ENCODE measurements around the gene NET1. TPM values are rescaled to one million over a fixed set of nuclear protein-coding genes. Genes with fewer than 3 reads are reported as not detected.

Gene NET1
- total RNA-seq, 1 experiment from 2014 or later, result 33.6 TPM

DNA sequence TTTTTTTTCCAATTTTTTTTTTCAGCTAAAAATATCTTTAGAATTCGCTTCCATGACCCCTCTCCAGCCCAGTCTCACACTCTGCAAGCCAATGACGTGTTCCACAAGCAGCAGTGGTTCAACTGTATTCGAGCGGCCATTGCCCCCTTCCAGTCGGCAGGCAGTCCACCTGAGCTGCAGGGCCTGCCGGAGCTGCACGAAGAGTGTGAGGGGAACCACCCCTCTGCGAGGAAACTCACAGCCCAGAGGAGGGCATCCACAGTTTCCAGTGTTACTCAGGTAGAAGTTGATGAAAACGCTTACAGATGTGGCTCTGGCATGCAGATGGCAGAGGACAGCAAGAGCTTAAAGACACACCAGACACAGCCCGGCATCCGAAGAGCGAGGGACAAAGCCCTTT, 44.2 kb downstream of the NET1 start:
- DNase-seq (ENCODE audit: low read depth), result no peak
- in situ Hi-C loops (cut with HindIII; ENCODE audit: low pct_unique_long_range_greater_than_20kb, low sequenced_read_pairs), result no loop called here

GRCh38 chr10:5457741-5458140, 45.4 kb downstream of the NET1 start:
- no peak for DNase-seq (ENCODE audit: low read depth)
- in situ Hi-C loops (cut with HindIII; ENCODE audit: low pct_unique_long_range_greater_than_20kb, low sequenced_read_pairs), result no loop called here

- no peak for DNase-seq (ENCODE audit: low read depth)
- in situ Hi-C loops (cut with HindIII; ENCODE audit: low pct_unique_long_range_greater_than_20kb, low sequenced_read_pairs), result no loop called here
Observed at GRCh38 chr10:5458425-5458824, 46.1 kb downstream of the NET1 start.

DNA sequence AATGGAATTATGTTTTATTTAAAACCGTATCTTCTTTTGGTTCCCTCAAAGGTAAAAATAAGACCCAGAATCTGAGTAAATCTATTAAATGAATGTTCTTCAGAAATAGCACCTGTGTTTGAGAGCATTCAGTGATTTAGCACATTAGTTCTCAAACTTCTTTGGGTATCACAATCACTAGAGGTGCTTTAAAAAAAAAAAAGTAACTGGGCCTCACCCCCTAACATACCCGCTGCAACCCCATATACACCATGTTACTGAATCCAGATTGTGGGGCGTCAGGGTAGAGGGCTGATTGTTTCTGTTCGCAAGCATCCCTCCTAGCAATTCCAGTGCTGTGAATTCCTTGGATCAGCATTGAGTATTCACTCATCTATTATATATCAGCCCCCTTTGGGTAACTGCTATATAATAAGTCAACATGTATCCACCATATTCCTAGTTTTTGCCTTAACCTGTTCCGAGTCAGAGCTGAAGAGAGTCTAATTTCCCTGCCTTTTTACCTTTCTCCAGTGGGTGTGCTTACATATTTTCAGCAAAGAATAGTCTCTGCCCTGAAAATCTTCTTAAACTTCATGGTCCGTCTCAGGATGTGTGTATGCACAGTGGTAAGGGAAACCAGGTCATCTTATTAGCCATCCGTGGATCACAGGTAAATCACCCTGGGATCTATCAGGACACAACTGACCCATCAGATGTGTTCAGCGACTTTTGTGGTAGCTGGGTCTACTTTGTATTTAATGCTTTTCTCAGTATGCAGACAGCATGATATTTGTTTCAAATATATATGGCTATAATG, 46.8 kb downstream of the NET1 start:
- no peak for DNase-seq (ENCODE audit: low read depth)
- in situ Hi-C loops (cut with HindIII; ENCODE audit: low pct_unique_long_range_greater_than_20kb, low sequenced_read_pairs), result no loop called here

DNA sequence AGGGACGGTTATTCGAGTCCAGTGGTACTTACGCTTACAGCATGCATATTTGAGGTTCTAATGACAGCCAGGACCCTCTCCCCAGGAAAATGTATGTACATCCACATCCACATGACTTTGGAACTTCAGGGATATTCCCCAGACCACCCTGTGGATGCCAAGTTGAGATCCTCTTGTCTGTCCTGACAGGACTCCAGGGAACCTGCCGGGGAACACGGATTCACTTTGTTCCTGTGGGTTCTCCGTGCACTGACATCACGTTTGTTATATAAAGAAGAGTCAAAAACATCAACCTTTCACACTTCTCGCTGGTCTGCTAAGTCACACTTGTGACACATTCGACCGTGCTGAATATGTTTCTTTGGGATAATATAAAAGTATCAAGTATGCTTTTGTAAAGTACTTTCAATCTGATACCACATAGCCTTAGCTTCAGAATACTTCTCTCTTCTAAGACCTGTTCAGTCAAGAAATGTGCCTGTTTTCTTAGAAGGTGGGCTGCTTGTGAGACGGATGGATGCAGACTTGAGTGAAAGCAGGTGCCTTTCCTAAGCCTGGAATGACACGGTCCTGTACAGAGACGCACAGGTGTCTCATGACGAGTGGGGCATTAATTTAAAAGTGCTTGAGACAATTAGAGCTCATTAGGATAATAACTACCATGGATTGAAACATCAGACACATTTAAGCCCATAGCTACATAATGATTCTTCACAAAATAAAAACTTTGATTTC, 48.3 kb downstream of the NET1 start:
- in situ Hi-C loops (cut with HindIII; ENCODE audit: low pct_unique_long_range_greater_than_20kb, low sequenced_read_pairs), result no loop called here
- no peak for DNase-seq (ENCODE audit: low read depth)

GRCh38 chr10:5461203-5461588, 48.8 kb downstream of the NET1 start:
- in situ Hi-C loops (cut with HindIII; ENCODE audit: low pct_unique_long_range_greater_than_20kb, low sequenced_read_pairs), result no loop called here
- DNase-seq (ENCODE audit: low read depth), result no peak

DNA sequence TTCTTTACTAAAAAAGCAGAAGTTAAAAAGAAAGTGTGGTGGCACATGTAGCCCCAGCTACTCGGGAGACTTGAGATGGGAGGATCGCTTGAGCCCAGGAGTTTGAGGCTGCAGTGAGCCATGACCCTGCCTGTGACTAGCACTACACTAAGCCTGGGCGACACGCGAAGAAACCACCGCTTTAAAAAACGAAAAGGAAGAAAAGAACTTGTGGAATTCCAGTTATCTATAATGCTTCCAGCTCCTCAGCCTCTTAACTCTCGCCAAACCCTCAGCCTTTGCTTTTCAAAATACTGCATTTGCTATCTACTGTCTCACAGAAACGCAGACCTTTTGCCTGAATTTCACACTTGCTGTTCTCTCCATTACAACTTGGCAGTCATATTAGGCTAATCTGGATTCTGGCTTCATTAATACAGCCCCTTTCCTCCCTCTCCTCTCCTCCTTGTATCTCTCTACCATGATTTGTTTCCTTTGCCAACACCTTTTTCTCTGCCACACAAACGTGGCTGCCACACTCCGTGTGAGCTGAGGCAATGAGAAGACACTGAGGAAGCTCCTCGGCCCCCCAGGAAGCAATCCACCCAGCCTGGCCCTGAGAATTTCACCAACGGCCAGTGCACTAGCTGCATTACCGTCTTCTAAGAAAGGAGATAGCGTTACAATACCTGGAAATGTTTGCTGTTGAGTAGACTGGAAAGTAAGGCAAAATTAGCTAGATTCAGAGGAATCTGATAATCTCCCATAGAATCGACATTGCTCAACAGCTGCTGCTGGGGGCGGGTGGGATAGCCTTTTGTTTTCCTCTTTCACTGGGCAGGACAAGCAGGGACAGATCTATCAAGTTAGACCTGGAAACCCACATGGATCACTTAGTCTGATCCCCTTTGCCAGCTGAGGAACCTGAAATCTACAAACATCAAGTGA, 49.8 kb downstream of the NET1 start:
- DNase-seq (ENCODE audit: low read depth), result no peak
- in situ Hi-C loops (cut with HindIII; ENCODE audit: low pct_unique_long_range_greater_than_20kb, low sequenced_read_pairs), result no loop called here

DNA sequence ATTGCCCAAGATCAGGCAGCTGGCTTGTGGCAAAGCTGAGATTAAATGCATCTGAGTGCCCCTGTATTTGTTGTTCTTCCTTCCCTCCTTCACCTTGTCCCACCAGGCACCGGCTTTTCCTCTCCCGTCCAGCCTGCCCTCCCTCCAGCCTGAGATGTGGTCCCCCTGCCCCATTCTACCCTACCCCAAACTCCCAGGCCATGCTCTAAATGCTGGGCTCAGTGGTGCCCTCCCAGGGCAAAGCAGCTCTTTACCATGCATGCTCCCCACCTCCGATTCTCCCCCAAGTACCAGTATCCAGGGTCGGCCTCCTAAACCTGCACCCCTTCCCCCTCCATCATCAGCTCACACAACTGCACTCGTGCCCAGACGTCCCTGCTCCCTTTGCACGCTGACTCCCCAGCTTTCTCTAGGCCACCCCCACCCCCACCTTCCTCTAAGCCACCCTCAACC, 50.5 kb downstream of the NET1 start:
- in situ Hi-C loops (cut with HindIII; ENCODE audit: low pct_unique_long_range_greater_than_20kb, low sequenced_read_pairs), result no loop called here
- no peak for DNase-seq (ENCODE audit: low read depth)

GRCh38 chr10:5464546-5464945, 52.2 kb downstream of the NET1 start:
- in situ Hi-C loops (cut with HindIII; ENCODE audit: low pct_unique_long_range_greater_than_20kb, low sequenced_read_pairs), result no loop called here
- no peak for DNase-seq (ENCODE audit: low read depth)

DNA sequence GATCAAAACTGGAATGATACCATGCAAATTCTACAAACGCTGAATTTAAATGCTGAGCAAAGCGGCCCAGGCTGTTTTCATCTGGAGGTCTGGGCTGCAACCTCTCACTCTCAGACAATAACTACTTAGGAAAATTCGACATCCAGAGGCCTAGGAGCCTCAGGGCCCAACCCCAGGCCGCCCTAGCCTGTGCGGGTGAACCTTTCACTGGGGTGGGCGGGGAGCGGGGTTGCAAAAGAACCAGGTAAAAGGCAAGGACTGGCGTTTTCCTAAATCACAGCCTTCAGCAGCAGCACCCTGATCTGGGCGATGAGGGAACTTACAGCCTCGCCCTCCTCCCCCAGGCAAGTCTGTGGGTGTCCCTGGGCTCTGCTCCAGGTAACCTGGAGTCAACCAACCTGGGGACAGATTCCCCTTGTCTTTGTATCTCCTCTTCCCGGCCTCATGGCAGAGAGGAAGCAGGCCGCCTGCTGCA, 53.7 kb downstream of the NET1 start:
- DNase-seq (ENCODE audit: low read depth), result no peak
- in situ Hi-C loops (cut with HindIII; ENCODE audit: low pct_unique_long_range_greater_than_20kb, low sequenced_read_pairs), result no loop called here

DNA sequence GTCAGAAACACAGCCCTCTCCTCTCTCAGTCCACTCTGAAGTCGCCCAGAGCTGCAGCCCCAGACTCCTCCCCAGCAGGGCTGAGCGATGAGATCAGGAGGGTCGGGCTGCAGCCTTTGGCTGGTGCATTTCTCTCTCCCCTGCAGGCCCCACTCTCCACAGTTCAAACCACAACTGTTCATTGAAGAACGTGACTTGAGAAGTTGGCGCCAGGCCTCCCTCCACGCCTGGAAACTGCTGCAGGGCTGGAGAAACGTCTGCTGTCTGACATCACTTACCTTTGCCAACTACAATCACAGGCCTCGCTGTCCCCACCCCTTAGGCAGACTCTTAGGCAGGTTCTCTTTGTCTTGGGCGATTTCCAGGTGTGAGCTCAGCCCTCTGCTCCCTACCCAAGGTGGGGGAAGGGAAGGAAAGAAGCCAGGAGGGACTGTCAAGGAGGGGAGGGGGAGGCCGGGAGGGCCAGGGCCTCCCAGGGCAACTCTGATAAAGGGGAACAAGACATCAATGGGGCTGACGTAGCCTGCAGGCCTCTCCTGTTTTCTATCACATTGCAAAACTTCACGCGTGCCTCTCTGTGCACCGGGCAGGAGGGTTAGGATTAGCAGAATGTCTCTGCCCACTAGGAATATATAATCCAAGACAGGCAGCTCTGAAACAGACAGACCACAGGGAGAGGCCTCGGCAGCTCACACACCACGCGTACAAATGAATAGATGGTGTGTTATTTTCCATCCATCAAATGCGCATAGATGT, 54.3 kb downstream of the NET1 start:
- in situ Hi-C loops (cut with HindIII; ENCODE audit: low pct_unique_long_range_greater_than_20kb, low sequenced_read_pairs), result no loop called here
- DNase-seq (ENCODE audit: low read depth), result no peak

DNA sequence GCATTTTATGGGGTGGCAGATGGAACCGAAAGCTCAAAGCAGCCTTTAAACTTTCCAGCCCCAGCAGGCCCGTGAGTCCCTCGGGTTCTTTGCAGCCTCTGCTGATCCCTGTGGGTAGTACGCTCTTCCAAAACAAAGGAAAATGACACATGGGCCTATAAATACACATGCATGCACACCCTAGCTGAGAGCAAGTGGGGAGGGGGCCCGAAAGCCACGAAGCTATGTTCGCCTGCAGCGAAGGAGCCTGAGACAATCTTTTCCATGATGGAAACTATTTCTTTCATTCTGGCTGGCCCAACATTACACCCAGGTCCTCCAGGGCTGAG, 54.8 kb downstream of the NET1 start:
- in situ Hi-C loops (cut with HindIII; ENCODE audit: low pct_unique_long_range_greater_than_20kb, low sequenced_read_pairs), result no loop called here

DNA sequence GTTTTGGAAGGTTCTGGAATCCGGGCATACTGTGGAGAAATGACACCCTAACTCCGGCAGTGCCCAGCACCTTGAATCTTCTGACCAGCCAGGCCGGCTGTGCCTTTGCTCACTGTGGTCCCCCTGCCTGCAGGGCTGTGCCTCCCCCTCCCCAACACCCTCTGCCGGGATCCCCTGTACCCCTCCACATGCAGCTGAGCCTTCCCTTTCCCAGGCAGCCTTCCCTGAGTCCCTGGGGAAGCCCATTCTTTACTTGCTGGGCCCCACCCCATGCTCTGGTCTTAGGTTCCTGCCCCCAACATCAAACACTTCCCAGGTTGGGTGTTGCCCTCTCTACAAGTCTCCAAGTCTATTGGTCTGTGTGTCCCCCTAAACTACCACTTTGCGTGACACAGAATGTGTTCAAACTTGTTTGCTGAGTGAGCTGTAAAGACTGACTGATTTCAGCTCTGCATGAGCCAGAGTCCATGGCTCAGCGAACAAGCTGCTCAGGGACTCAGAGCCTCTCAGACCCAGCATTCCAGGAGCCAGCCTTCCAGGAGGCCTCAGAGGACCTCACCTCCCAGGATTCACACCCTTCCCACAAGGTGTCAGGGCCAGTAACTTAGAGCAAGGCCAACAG, 55.4 kb downstream of the NET1 start:
- no peak for DNase-seq (ENCODE audit: low read depth)
- in situ Hi-C loops (cut with HindIII; ENCODE audit: low pct_unique_long_range_greater_than_20kb, low sequenced_read_pairs), result no loop called here

More for the DNA sequence above, 54.8 kb downstream of the NET1 start:
- no peak for DNase-seq (ENCODE audit: low read depth)

DNA sequence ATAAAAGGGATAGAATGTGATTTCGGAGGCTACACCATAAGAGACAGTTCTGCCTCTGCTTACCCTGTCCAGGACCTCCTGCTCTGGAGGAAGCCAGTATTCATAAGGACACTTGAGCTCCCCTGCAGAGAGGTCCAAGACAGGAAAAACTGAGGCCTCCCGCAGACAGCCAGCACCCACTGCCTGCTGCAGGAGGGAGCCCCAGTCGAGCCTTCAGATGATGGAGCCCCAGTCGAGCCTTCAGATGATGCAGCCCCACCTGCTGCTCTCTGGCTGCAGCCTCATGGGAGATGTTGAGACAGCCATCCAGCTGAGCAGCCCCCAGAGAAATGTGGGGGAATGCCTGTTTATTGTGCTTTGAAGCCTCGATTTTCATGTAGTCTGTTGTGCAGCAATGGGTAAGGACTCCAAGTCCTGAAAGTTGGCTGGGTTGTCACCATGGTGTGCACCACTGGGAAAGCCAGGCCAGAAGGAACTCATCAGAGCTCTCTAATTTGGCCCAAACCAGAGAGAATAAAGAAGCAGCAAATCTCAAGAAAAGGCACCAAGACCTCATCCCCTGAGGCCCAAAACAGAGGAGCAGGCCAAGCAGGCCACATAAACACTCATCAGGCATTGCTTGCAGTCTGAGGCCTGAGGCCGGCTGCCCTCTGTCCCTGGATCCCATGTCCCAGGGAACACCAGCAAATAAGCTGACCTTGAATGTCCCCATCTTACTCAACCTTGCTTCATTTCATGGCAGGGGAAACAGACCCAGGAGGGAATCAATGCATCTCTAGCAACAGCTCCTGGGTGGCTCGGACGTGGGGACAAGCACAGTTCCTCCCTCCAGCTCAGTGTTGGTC, 56.1 kb downstream of the NET1 start:
- DNase-seq (ENCODE audit: low read depth), result no peak
- in situ Hi-C loops (cut with HindIII; ENCODE audit: low pct_unique_long_range_greater_than_20kb, low sequenced_read_pairs), result no loop called here

DNA sequence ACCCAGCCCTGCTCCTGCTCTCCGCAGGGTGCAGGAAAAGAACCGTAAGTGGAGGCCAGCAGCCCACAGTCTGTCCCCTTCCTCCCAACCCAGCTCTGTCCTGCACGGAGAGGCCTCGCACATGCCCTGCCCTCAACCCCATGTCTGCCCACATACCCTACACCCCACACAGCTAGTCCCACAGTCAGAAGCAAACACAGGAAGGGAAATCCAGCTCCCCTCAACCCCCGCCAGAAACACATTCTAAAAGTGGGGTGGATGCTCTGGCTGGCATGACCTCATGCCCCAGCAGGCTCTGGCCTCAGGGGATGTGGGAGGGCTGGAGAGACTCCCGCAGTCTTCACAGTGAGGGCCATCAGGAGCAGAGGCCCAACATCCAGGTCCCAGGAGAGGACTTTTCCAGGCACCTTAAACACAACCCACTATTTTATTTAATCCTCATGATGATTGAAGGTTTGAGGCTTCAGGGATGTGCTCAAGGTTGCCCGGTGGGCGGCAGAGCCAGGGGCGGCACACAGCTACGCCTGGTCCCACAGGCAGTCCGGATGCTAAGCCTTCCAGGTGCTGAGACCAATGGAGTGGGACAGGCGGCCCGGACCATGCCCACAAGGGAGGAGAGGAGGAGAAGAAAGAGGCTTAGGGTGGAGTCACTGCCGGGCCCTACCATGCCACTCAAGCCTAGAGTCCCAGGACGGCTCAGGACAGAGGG, 57.1 kb downstream of the NET1 start:
- in situ Hi-C loops (cut with HindIII; ENCODE audit: low pct_unique_long_range_greater_than_20kb, low sequenced_read_pairs), result no loop called here
- DNase-seq (ENCODE audit: low read depth), result no peak

DNA sequence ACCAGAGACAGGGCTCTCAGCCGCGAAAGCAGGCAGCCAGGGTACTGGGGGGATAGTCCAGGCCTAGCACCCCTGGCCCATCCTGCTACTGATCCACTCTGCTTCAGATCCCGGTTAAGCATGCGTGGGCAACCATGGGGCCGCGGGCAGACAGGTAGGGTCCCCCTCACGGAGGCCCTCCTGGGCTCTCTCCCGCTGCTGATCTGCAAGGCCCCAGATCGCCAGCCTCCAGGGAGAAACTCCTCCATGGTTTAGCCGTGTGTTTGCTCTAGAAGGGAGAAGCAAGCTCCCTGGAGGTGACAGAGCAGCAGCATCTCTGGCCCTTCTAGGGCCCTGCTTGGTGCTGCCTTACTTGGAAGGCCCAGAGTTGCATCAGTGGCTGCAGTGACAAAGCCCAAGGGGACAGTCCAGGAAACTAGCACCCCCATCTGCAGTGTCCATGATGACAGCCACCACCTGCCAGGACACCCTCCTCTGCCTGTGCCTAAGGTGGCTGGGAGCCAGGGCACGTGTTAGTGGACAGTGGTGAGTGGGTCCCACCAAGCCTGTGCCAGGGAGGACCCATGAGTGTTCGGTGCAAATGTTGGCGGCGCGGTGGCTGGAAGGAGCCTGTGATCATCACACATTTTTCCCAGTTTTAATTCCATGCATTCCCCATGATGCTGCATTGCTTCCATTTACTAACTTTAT, 57.9 kb downstream of the NET1 start:
- no peak for DNase-seq (ENCODE audit: low read depth)
- in situ Hi-C loops (cut with HindIII; ENCODE audit: low pct_unique_long_range_greater_than_20kb, low sequenced_read_pairs), result no loop called here

All from Caki2 (cell line).